Endothelial cell of hepatic sinusoid (primary cell): ENCODE results near the gene PPIP5K2.
"Not testable (repeated sequence)": the region's sequence is repeated elsewhere in the genome, so short reads cannot be mapped to it uniquely, and the experiment has no call there.

Experiments used
- in situ Hi-C: cut with HindIII; loops from 2 replicates; pipeline ENCODE4 v1.10.0; 2017; ENCODE audit warnings: low sequenced_read_pairs

The PPIP5K2 gene

GRCh38 chr5:103120607-103121200 lies 603 bp downstream of the PPIP5K2 start:
- in situ Hi-C loops, result no loop called here

- in situ Hi-C loops, result no loop called here
Observed at GRCh38 chr5:103122242-103122641, 2.1 kb downstream of the PPIP5K2 start.

GRCh38 chr5:103126557-103126956 lies 6.5 kb downstream of the PPIP5K2 start:
- in situ Hi-C loops, result no loop called here

- in situ Hi-C loops, result no loop called here
Observed at GRCh38 chr5:103127292-103127817, 7.3 kb downstream of the PPIP5K2 start.

- in situ Hi-C loops, result no loop called here
Observed at GRCh38 chr5:103128202-103128601, 8.1 kb downstream of the PPIP5K2 start.

- in situ Hi-C loops, result no loop called here
Observed at GRCh38 chr5:103132684-103133083, 12.6 kb downstream of the PPIP5K2 start.

GRCh38 chr5:103133231-103133630 lies 13.1 kb downstream of the PPIP5K2 start:
- in situ Hi-C loops, result no loop called here

GRCh38 chr5:103135461-103135860 lies 15.4 kb downstream of the PPIP5K2 start:
- in situ Hi-C loops, result no loop called here

GRCh38 chr5:103138202-103138690 lies 18.1 kb downstream of the PPIP5K2 start:
- in situ Hi-C loops, result no loop called here

- in situ Hi-C loops, result no loop called here
Observed at GRCh38 chr5:103139264-103139865, 19.3 kb downstream of the PPIP5K2 start.

- in situ Hi-C loops, result not testable (repeated sequence)
Observed at GRCh38 chr5:103142132-103142531, 22.0 kb downstream of the PPIP5K2 start.

GRCh38 chr5:103145196-103145595 lies 25.1 kb downstream of the PPIP5K2 start:
- in situ Hi-C loops, result no loop called here

- in situ Hi-C loops, result no loop called here
Observed at GRCh38 chr5:103148213-103148612, 28.1 kb downstream of the PPIP5K2 start.

- in situ Hi-C loops, result no loop called here
Observed at GRCh38 chr5:103151156-103151555, 31.1 kb downstream of the PPIP5K2 start.

- in situ Hi-C loops, result no loop called here
Observed at GRCh38 chr5:103166706-103167105, 46.6 kb downstream of the PPIP5K2 start.

GRCh38 chr5:103174147-103174546 lies 54.0 kb downstream of the PPIP5K2 start:
- in situ Hi-C loops, result no loop called here

- in situ Hi-C loops, result no loop called here
Observed at GRCh38 chr5:103177543-103177942, 57.4 kb downstream of the PPIP5K2 start.

GRCh38 chr5:103178167-103178566 lies 58.1 kb downstream of the PPIP5K2 start:
- in situ Hi-C loops, result no loop called here

GRCh38 chr5:103186152-103186551 lies 66.1 kb downstream of the PPIP5K2 start:
- in situ Hi-C loops, result no loop called here

GRCh38 chr5:103188436-103188835 lies 68.3 kb downstream of the PPIP5K2 start:
- in situ Hi-C loops, result no loop called here

- in situ Hi-C loops, result no loop called here
Observed at GRCh38 chr5:103203226-103203625, 83.1 kb downstream of the PPIP5K2 start.

- in situ Hi-C loops, result not testable (repeated sequence)
Observed at GRCh38 chr5:103204990-103205389, 84.9 kb downstream of the PPIP5K2 start.
